ENCODE data around the gene SUDS3. TPM values are rescaled to one million over a fixed set of nuclear protein-coding genes. Genes with fewer than 3 reads are reported as not detected.
A peak's percentile ranks its signal among the peaks of the same experiment; 100 is the strongest.
"Not testable (repeated sequence)": the region's sequence is repeated elsewhere in the genome, so short reads cannot be mapped to it uniquely, and the experiment has no call there.

Gene SUDS3
- total RNA-seq, 1 donor, result 29.0 TPM

- peak; percentile 72 for DNase-seq (ENCODE audit: low read depth)
- peak; percentile 71 for TF ChIP-seq CTCF (IDR thresholded peaks at IDR 0.05; ENCODE audit: insufficient read depth, low read length)
Measured at GRCh38 chr12:118404876-118405521, 28.6 kb downstream of the SUDS3 start.

DNA sequence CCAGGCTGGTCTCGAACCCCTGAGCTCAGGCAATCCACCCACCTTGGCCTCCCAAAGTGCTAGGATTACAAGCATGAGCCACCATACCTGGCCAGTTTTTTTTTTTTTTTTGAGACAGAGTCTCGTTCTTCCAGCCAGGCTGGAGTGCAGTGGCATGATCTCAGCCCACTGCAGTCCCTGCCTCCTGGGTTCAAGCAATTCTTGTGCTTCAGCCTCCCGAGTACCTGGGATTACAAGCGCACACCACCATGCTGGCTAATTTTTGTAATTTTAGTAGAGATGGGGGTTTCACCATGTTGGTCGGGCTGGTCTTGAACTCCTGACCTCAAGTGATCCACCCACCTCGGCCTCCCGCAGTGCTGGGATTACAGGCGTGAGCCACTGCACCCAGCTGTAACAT is 31.9 kb downstream of the SUDS3 start:
- not testable (repeated sequence) for H3K4me3 ChIP-seq (ENCODE audit: low read depth, low read length); DNase-seq (ENCODE audit: low read depth)

More at GRCh38 chr12:118404876-118405521, 28.6 kb downstream of the SUDS3 start:
- H3K4me3 ChIP-seq (ENCODE audit: low read depth, low read length), result no peak overlapping the region

GRCh38 chr12:118409834-118410233 is 33.5 kb downstream of the SUDS3 start:
- no peak overlapping the region for H3K4me3 ChIP-seq (ENCODE audit: low read depth, low read length)
- no peak for TF ChIP-seq CTCF (IDR thresholded peaks at IDR 0.05; ENCODE audit: insufficient read depth, low read length)
- DNase-seq (ENCODE audit: low read depth), result no peak

DNA sequence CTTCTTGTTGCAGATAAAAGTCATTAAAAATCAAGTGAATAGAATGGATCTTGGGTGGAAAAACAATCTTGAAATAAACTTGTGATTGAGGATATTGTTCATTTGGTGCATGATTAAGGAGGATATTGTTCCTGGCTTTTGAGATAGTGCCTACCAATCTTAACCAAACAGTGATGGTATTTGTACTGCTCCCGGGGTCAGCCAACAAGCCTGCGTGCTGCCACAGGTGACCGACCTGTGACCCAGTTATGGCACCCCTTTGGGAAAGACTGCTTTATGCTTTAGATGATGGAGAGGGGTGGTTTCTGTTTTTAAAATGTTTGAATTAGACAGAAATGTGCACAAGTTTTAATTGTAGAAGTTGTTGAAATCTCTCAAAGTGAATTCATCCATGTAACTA is 41.6 kb downstream of the SUDS3 start:
- H3K4me3 ChIP-seq (ENCODE audit: low read depth, low read length), result no peak overlapping the region
- no peak for TF ChIP-seq CTCF (IDR thresholded peaks at IDR 0.05; ENCODE audit: insufficient read depth, low read length)
- DNase-seq (ENCODE audit: low read depth), result no peak

DNA sequence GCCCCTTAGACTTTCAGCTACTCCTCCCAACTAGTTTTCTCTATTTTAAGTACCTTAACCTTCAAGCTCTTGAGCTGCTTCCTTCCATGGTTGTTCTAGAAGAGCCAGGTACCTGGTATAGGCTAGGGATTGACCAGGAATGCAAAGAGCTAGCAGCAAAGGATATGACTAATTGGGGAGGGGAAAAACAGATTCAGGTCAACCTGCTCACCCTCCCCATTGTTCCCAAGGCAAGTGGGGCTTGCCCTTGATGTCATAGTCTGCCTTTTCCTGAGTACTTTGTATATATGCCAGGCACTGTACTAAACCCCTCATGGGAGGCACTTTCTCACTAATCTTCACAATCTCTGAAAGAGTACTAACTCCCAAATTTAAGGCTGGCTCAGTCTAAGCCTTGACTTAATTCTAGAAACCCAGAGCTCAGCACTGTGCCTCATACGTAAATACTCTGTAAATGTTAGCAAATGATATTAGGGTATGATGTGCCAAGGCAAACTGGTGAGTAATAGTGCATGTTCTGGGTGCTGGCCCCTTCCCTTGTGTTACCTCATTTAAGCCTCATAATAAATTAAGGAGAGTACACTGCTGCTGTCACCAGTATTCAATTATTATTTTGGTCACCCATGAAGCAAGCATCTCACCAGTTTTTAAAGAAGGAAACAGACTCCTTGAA is 42.2 kb downstream of the SUDS3 start:
- TF ChIP-seq CTCF (IDR thresholded peaks at IDR 0.05; ENCODE audit: insufficient read depth, low read length), result no peak
- DNase-seq (ENCODE audit: low read depth), result peak; percentile 27
- H3K4me3 ChIP-seq (ENCODE audit: low read depth, low read length), result no peak overlapping the region

- TF ChIP-seq CTCF (IDR thresholded peaks at IDR 0.05; ENCODE audit: insufficient read depth, low read length), result no peak
- no peak overlapping the region for H3K4me3 ChIP-seq (ENCODE audit: low read depth, low read length)
- DNase-seq (ENCODE audit: low read depth), result no peak
Measured at GRCh38 chr12:118420673-118421072, 44.3 kb downstream of the SUDS3 start.

- no peak for DNase-seq (ENCODE audit: low read depth)
- no peak overlapping the region for H3K4me3 ChIP-seq (ENCODE audit: low read depth, low read length)
- no peak for TF ChIP-seq CTCF (IDR thresholded peaks at IDR 0.05; ENCODE audit: insufficient read depth, low read length)
Measured at GRCh38 chr12:118424884-118425283, 48.5 kb downstream of the SUDS3 start.

All from fibroblast of the aortic adventitia (primary cell).